CD14-positive monocyte (primary cell): ENCODE data around the gene ECE2. TPM values are rescaled to one million over a fixed set of nuclear protein-coding genes. Genes with fewer than 3 reads are reported as not detected.
A peak's percentile ranks its signal among the peaks of the same experiment; 100 is the strongest.

Source experiments
- DNase-seq, 3 donors: peaks; one replicate each; pipeline ENCODE4 v3.0.0-alpha.2; 2011 to 2022
- H2AFZ ChIP-seq: 2 replicates; pipeline ENCODE4 v1.6.0; 2012; ENCODE audit warnings: mild to moderate bottlenecking, low read depth, low read length, inconsistent platforms; ENCODE audit not compliant: insufficient read depth, poor library complexity, severe bottlenecking
- H3K27ac ChIP-seq, 2 donors: 1 replicate in 1 of 2; 2 replicates in 1 of 2; pipeline ENCODE4 v1.5.1; 2012 to 2013; ENCODE audit warnings: low read length in 2 of 2, control low read depth in 1 of 2, inconsistent platforms in 1 of 2, low read depth in 1 of 2, mild to moderate bottlenecking in 1 of 2
- H3K27me3 ChIP-seq, 2 donors: one replicate each; pipeline versions ENCODE4 v1.6.0 to v1.6.1; 2011 to 2013; ENCODE audit warnings: low read length in 2 of 2; ENCODE audit not compliant: control insufficient read depth in 2 of 2, insufficient read depth in 2 of 2
- H3K36me3 ChIP-seq, 2 donors: replicated peaks in 1 of 2; 1 replicate in 1 of 2; 2 replicates in 1 of 2; pipeline versions ENCODE4 v1.5.1 to v1.6.1; 2012 to 2013; ENCODE audit warnings: low read length in 2 of 2, control low read depth in 1 of 2, inconsistent platforms in 1 of 2, mild to moderate bottlenecking in 1 of 2; ENCODE audit not compliant: insufficient read depth in 2 of 2, control insufficient read depth in 1 of 2
- H3K4me1 ChIP-seq, 2 donors: 1 replicate in 1 of 2; 2 replicates in 1 of 2; pipeline versions ENCODE4 v1.5.1 to v1.6.1; 2012 to 2013; ENCODE audit warnings: low read length in 2 of 2, control low read depth in 1 of 2, inconsistent platforms in 1 of 2, mild to moderate bottlenecking in 1 of 2, moderate library complexity in 1 of 2; ENCODE audit not compliant: insufficient read depth in 2 of 2, control insufficient read depth in 1 of 2
- H3K4me2 ChIP-seq: replicated peaks from 2 replicates; pipeline ENCODE3; 2012; ENCODE audit warnings: low read length, moderate library complexity, mild to moderate bottlenecking; ENCODE audit not compliant: poor library complexity, severe bottlenecking; ENCODE audit errors: extremely low read depth
- H3K4me3 ChIP-seq, 3 experiments: fragments of 200-600 bp in 1 of 3; sonication (generic) in 1 of 3; replicated peaks in 1 of 3; 1 replicate in 2 of 3; 2 replicates in 1 of 3; pipeline ENCODE4 v1.5.1; 2011 to 2013; ENCODE audit warnings: low read length in 3 of 3, mild to moderate bottlenecking in 3 of 3, control low read depth in 2 of 3, low read depth in 2 of 3, inconsistent platforms in 1 of 3, moderate library complexity in 1 of 3
- H3K79me2 ChIP-seq: 2 replicates; pipeline ENCODE4 v1.6.0; 2012; ENCODE audit warnings: mild to moderate bottlenecking, control low read depth, inconsistent platforms, low read length, moderate library complexity; ENCODE audit not compliant: insufficient read depth
- H3K9ac ChIP-seq: 2 replicates; pipeline ENCODE4 v1.6.0; 2017; ENCODE audit warnings: low read length, mild to moderate bottlenecking; ENCODE audit not compliant: insufficient read depth, poor library complexity, severe bottlenecking
- H3K9me3 ChIP-seq, 2 donors: replicated peaks in 1 of 2; 1 replicate in 1 of 2; 2 replicates in 1 of 2; pipeline versions ENCODE4 v1.5.1 to v1.6.1; 2012 to 2013; ENCODE audit warnings: low read length in 2 of 2, control low read depth in 1 of 2; ENCODE audit not compliant: control insufficient read depth in 1 of 2, insufficient read depth in 1 of 2
- H4K20me1 ChIP-seq: 2 replicates; pipeline ENCODE4 v1.6.0; 2012; ENCODE audit warnings: mild to moderate bottlenecking, low read length, control low read depth, moderate library complexity; ENCODE audit not compliant: insufficient read depth
- H3K27ac Mint-ChIP-seq, 7 donors: one replicate each; pipeline ENCODE4 v1.8.0; 2020; ENCODE audit warnings: mild to moderate bottlenecking in 7 of 7, mixed read lengths in 7 of 7, moderate library complexity in 6 of 7, inconsistent platforms in 2 of 7
- H3K27me3 Mint-ChIP-seq, 3 donors: one replicate each; pipeline ENCODE4 v1.8.0; 2021 to 2022; ENCODE audit warnings: low read depth in 3 of 3, mild to moderate bottlenecking in 3 of 3, mixed read lengths in 3 of 3, moderate library complexity in 3 of 3, inconsistent platforms in 1 of 3
- H3K36me3 Mint-ChIP-seq, 2 donors: one replicate each; pipeline ENCODE4 v1.8.0; 2020; ENCODE audit warnings: mixed read lengths in 2 of 2, inconsistent platforms in 1 of 2, mild to moderate bottlenecking in 1 of 2
- H3K4me1 Mint-ChIP-seq: one replicate; pipeline ENCODE4 v1.8.0; 2020; ENCODE audit warnings: mild to moderate bottlenecking, mixed read lengths
- H3K4me3 Mint-ChIP-seq, 2 donors: one replicate each; pipeline ENCODE4 v1.8.0; 2020; ENCODE audit warnings: mild to moderate bottlenecking in 2 of 2, mixed read lengths in 2 of 2, moderate library complexity in 1 of 2
- H3K9me3 Mint-ChIP-seq, 7 donors: one replicate each; pipeline ENCODE4 v1.8.0; 2020 to 2022; ENCODE audit warnings: mixed read lengths in 7 of 7, mild to moderate bottlenecking in 6 of 7, moderate library complexity in 6 of 7, inconsistent platforms in 2 of 7
- WGBS: methylation state at CpG from one replicate; pipeline ENCODE4 v1.1.5; 2013; ENCODE audit warnings: missing lambda C conversion rate; ENCODE audit not compliant: insufficient coverage; 5-methylcytosine and 5-hydroxymethylcytosine counted together
- intact Hi-C, 2 donors: fragments of 100-400 bp; cut with micrococcal nuclease; formaldehyde crosslinking; loops; one replicate each; pipeline versions ENCODE4 v1.15.0 to v1.15.1; 2023
- polyA plus RNA-seq, 3 donors: library from polyadenylated mRNA; depleted of rRNA in 1 of 3; unstranded in 2 of 3; stranded (reverse) in 1 of 3; fragments of 300-500 nt in 2 of 3; fragments of >200 nt in 1 of 3; fragmentation: Illumina TruSeq in 2 of 3; gene quantifications; 1 replicate in 2 of 3; 2 replicates in 1 of 3; pipeline ENCODE4 v1.2.3, GENCODE V29; 2012 to 2021
- TF ChIP-seq, protein P1 (sequence below): fragments of 200-600 bp; IDR thresholded peaks from one replicate; pipeline ENCODE4 v1.8.0; 2022; ENCODE audit warnings: antibody characterized with exemption, mild to moderate bottlenecking

The ECE2 gene
- polyA plus RNA-seq, 3 donors, result not detected

DNA sequence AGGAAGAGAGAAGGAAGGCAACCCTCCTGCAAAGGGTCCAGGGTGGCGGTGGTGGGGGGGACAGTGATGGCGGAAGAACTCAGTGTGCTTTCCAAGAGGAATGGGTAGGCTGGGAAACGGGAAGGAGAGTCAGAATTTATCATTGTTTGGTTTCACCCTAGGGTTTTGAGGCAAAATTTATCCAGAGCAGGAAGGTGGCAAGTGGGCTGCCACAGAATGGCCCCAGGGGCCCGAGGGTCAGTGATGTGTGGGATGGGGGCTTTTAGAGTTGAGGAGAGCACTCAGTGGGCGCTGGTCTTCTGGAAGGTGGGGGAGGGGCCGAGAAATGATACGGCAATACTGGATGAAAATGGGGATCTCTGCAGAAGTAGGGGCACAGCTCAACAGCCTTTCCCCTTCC lies 62.2 kb downstream of the ECE2 start:
- H3K4me2 ChIP-seq, result no peak overlapping the region
- peaks cover 58 to 61% of the 10 kb centered on the region in 2 donors for H3K36me3 Mint-ChIP-seq
- H3K36me3 ChIP-seq, result peaks cover 38 to 43% of the 10 kb centered on the region in 2 donors
- H3K4me1 ChIP-seq, result peaks cover 36 to 44% of the 10 kb centered on the region in 2 donors
- H3K27me3 Mint-ChIP-seq, result peaks cover 1 to 14% (median 10%) of the 10 kb centered on the region in 3 donors
- TF ChIP-seq, protein P1, sequence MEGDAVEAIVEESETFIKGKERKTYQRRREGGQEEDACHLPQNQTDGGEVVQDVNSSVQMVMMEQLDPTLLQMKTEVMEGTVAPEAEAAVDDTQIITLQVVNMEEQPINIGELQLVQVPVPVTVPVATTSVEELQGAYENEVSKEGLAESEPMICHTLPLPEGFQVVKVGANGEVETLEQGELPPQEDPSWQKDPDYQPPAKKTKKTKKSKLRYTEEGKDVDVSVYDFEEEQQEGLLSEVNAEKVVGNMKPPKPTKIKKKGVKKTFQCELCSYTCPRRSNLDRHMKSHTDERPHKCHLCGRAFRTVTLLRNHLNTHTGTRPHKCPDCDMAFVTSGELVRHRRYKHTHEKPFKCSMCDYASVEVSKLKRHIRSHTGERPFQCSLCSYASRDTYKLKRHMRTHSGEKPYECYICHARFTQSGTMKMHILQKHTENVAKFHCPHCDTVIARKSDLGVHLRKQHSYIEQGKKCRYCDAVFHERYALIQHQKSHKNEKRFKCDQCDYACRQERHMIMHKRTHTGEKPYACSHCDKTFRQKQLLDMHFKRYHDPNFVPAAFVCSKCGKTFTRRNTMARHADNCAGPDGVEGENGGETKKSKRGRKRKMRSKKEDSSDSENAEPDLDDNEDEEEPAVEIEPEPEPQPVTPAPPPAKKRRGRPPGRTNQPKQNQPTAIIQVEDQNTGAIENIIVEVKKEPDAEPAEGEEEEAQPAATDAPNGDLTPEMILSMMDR, result no peak
- peaks cover 51% of the 10 kb centered on the region for H3K4me1 Mint-ChIP-seq
- H3K9me3 Mint-ChIP-seq, result no peaks in the 10 kb centered on the region
- H3K79me2 ChIP-seq, result peaks cover 22% of the 10 kb centered on the region
- WGBS, result 92% methylated on average over 5 of the region's 7 CpGs
- H3K27ac ChIP-seq, result no peak overlapping the region
- peak overlapping the region in 3 of 7 donors; percentile 53 to 97 (median 65) for H3K27ac Mint-ChIP-seq
- no peak overlapping the region for H3K4me3 Mint-ChIP-seq
- no peak for DNase-seq
- H3K9me3 ChIP-seq, result no peaks in the 10 kb centered on the region
- H3K4me3 ChIP-seq, result no peak overlapping the region
- H3K27me3 ChIP-seq, result peaks cover 0 to 4% of the 10 kb centered on the region in 2 donors
- H3K9ac ChIP-seq, result no peak overlapping the region
- H4K20me1 ChIP-seq, result peaks cover 48% of the 10 kb centered on the region
- no peak overlapping the region for H2AFZ ChIP-seq
- intact Hi-C loops, result no loop called here

DNA sequence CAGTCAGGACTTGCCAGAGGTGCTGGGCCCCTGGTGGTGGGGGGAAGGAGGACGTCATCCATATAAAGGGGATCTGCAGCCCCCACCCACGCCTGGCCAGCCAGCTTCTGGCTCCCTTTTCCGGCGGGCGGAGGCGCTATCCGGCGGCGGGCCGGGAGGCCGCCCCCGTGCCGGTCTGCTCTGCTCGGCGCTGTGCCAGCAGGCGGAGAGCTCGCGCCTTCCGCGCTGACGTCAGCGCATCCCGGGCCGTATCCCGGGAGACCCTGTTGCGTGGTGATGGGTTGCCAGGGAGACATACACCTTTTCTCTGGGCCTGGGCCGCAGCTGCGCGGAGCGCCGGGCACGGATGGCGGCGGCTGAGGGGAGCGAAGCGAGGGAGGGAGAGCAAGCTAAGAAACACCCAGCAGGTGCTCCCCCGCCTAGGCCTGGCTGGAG lies 62.7 kb downstream of the ECE2 start:
- TF ChIP-seq, protein P1, result no peak
- Mint-ChIP-seq H3K4me3 (no peak overlapping the region), H3K27me3 (peaks cover 1 to 14% (median 10%) of the 10 kb centered on the region in 3 donors), H3K9me3 (peaks cover 0 to 1% (median 0%) of the 10 kb centered on the region in 7 donors), H3K36me3 (peaks cover 58 to 59% of the 10 kb centered on the region in 2 donors), H3K4me1 (peaks cover 51% of the 10 kb centered on the region), H3K27ac (peak overlapping the region in 2 of 7 donors; percentile 15 to 53)
- Histone ChIP-seq H4K20me1 (peaks cover 48% of the 10 kb centered on the region), H3K27me3 (peaks cover 0 to 4% of the 10 kb centered on the region in 2 donors), H3K4me1 (peaks cover 36 to 44% of the 10 kb centered on the region in 2 donors), H2AFZ (no peak overlapping the region), H3K36me3 (peaks cover 38 to 43% of the 10 kb centered on the region in 2 donors), H3K4me2 (no peak overlapping the region), H3K27ac (no peak overlapping the region), H3K4me3 (no peak overlapping the region), H3K9ac (no peak overlapping the region), H3K79me2 (peaks cover 22% of the 10 kb centered on the region), H3K9me3 (no peaks in the 10 kb centered on the region)
- intact Hi-C loops, result no loop called here
- WGBS, result 51% methylated on average over 37 of the region's 37 CpGs
- no peak for DNase-seq
